IPS DF 6.9 (cell line): ENCODE measurements around the gene GADD45G.

Experiments used
- DNase-seq: peaks from one replicate; pipeline ENCODE4 v3.0.0-alpha.2; 2013; ENCODE audit warnings: low read depth, low spot score
- H3K27ac ChIP-seq: one replicate; pipeline ENCODE4 v1.5.1; 2013; ENCODE audit warnings: low read length, control low read depth
- H3K27me3 ChIP-seq: 2 replicates; pipeline ENCODE4 v1.6.1; 2013; ENCODE audit warnings: mild to moderate bottlenecking, low read length; ENCODE audit not compliant: control insufficient read depth, insufficient read depth
- H3K36me3 ChIP-seq: 2 replicates; pipeline ENCODE4 v1.6.1; 2013; ENCODE audit warnings: low read length; ENCODE audit not compliant: control insufficient read depth, insufficient read depth
- H3K4me1 ChIP-seq: 2 replicates; pipeline ENCODE4 v1.6.1; 2013; ENCODE audit warnings: low read length; ENCODE audit not compliant: control insufficient read depth, insufficient read depth
- H3K4me3 ChIP-seq: 2 replicates; pipeline ENCODE4 v1.5.1; 2013; ENCODE audit warnings: mild to moderate bottlenecking, low read length
- H3K9me3 ChIP-seq: 2 replicates; pipeline ENCODE4 v1.6.1; 2013; ENCODE audit warnings: low read length, inconsistent platforms; ENCODE audit not compliant: control insufficient read depth, insufficient read depth
- WGBS: extraction: QIAGEN DNeasy Blood & Tissue Kit; methylation state at CpG from one replicate; pipeline ENCODE4 v1.1.7; 2013; ENCODE audit warnings: mixed read lengths, missing lambda C conversion rate; ENCODE audit not compliant: insufficient read length, insufficient coverage; 5-methylcytosine and 5-hydroxymethylcytosine counted together

The GADD45G gene

GRCh38 chr9:89609426-89610006, 4.7 kb downstream of the GADD45G start:
- no peaks in the 10 kb centered on the region for H3K9me3 ChIP-seq
- no peak overlapping the region for H3K27ac ChIP-seq
- H3K36me3 ChIP-seq, result peaks cover 8% of the 10 kb centered on the region
- H3K4me3 ChIP-seq, result no peak overlapping the region
- DNase-seq, result no peak
- WGBS, result no CpG with 5 or more reads among the region's 8 CpGs
- H3K4me1 ChIP-seq, result peaks cover 3% of the 10 kb centered on the region; the same call in 1 of the 2 replicates
- H3K27me3 ChIP-seq, result no peaks in the 10 kb centered on the region; the same call in 1 of the 2 replicates

GRCh38 chr9:89610391-89610925, 5.6 kb downstream of the GADD45G start:
- WGBS, result 100% methylated on average over 1 of the region's 7 CpGs

GRCh38 chr9:89611425-89611824, 6.6 kb downstream of the GADD45G start:
- no peak for DNase-seq
- Histone ChIP-seq H3K4me3 (no peak overlapping the region), H3K9me3 (no peaks in the 10 kb centered on the region), H3K27me3 (no peaks in the 10 kb centered on the region), H3K4me1 (peaks cover 3% of the 10 kb centered on the region; the same call in 1 of the 2 replicates), H3K27ac (no peak overlapping the region), H3K36me3 (peaks cover under 1% of the 10 kb centered on the region; the same call in 1 of the 2 replicates)
- WGBS, result no CpG with 5 or more reads among the region's 5 CpGs

More at GRCh38 chr9:89610391-89610925, 5.6 kb downstream of the GADD45G start:
- Histone ChIP-seq H3K27me3 (no peaks in the 10 kb centered on the region; the same call in 1 of the 2 replicates), H3K27ac (no peak overlapping the region), H3K9me3 (no peaks in the 10 kb centered on the region), H3K4me3 (no peak overlapping the region), H3K4me1 (peaks cover 3% of the 10 kb centered on the region; the same call in 1 of the 2 replicates), H3K36me3 (peaks cover 8% of the 10 kb centered on the region)
- DNase-seq, result no peak

- Histone ChIP-seq H3K27me3 (no peaks in the 10 kb centered on the region), H3K4me1 (peaks cover 1% of the 10 kb centered on the region; the same call in 1 of the 2 replicates), H3K9me3 (no peaks in the 10 kb centered on the region), H3K27ac (no peak overlapping the region), H3K36me3 (no peaks in the 10 kb centered on the region), H3K4me3 (no peak overlapping the region)
- no peak for DNase-seq
- whole genome bisulfite sequencing, result no CpG with 5 or more reads among the region's 17 CpGs
Measured at GRCh38 chr9:89612566-89613278, 7.9 kb downstream of the GADD45G start.

- Histone ChIP-seq H3K9me3 (no peaks in the 10 kb centered on the region), H3K4me1 (peaks cover 1% of the 10 kb centered on the region; the same call in 1 of the 2 replicates), H3K36me3 (no peaks in the 10 kb centered on the region), H3K4me3 (no peak overlapping the region), H3K27ac (no peak overlapping the region), H3K27me3 (no peaks in the 10 kb centered on the region)
- DNase-seq, result no peak
- no CpG with 5 or more reads among the region's 10 CpGs for WGBS
Measured at GRCh38 chr9:89613912-89614892, 9.4 kb downstream of the GADD45G start.

- Histone ChIP-seq H3K4me3 (no peak overlapping the region), H3K27ac (no peak overlapping the region), H3K36me3 (no peaks in the 10 kb centered on the region), H3K27me3 (no peaks in the 10 kb centered on the region), H3K9me3 (no peaks in the 10 kb centered on the region), H3K4me1 (peaks cover 4% of the 10 kb centered on the region)
- no peak for DNase-seq
- no CpG with 5 or more reads among the region's 2 CpGs for WGBS
Measured at GRCh38 chr9:89615661-89616060, 10.8 kb downstream of the GADD45G start.

GRCh38 chr9:89616411-89616810, 11.6 kb downstream of the GADD45G start:
- WGBS, result no CpG with 5 or more reads among the region's 9 CpGs
- Histone ChIP-seq H3K9me3 (no peaks in the 10 kb centered on the region), H3K27ac (no peak overlapping the region), H3K27me3 (no peaks in the 10 kb centered on the region), H3K4me3 (no peak overlapping the region), H3K36me3 (no peaks in the 10 kb centered on the region), H3K4me1 (peaks cover 4% of the 10 kb centered on the region)
- DNase-seq, result no peak

GRCh38 chr9:89617978-89618377, 13.2 kb downstream of the GADD45G start:
- Histone ChIP-seq H3K9me3 (no peaks in the 10 kb centered on the region), H3K4me1 (peaks cover 4% of the 10 kb centered on the region), H3K4me3 (no peak overlapping the region), H3K27ac (no peak overlapping the region), H3K27me3 (no peaks in the 10 kb centered on the region), H3K36me3 (no peaks in the 10 kb centered on the region)
- WGBS, result no CpG with 5 or more reads among the region's 2 CpGs
- DNase-seq, result no peak

- Histone ChIP-seq H3K4me1 (peaks cover 4% of the 10 kb centered on the region), H3K27me3 (no peaks in the 10 kb centered on the region), H3K36me3 (no peaks in the 10 kb centered on the region), H3K4me3 (no peak overlapping the region), H3K27ac (no peak overlapping the region), H3K9me3 (no peaks in the 10 kb centered on the region)
- WGBS, result no CpG with 5 or more reads among the region's 1 CpG
- no peak for DNase-seq
Measured at GRCh38 chr9:89619019-89619418, 14.2 kb downstream of the GADD45G start.
